Measurements from ENCODE around the gene ZNF614. TPM values are rescaled to one million over a fixed set of nuclear protein-coding genes. Genes with fewer than 3 reads are reported as not detected.
"Not testable (repeated sequence)": the region's sequence is repeated elsewhere in the genome, so short reads cannot be mapped to it uniquely, and the experiment has no call there.

The ZNF614 gene
- polyA plus RNA-seq, 1 donor from 2014 or later: 5.0 TPM

DNA sequence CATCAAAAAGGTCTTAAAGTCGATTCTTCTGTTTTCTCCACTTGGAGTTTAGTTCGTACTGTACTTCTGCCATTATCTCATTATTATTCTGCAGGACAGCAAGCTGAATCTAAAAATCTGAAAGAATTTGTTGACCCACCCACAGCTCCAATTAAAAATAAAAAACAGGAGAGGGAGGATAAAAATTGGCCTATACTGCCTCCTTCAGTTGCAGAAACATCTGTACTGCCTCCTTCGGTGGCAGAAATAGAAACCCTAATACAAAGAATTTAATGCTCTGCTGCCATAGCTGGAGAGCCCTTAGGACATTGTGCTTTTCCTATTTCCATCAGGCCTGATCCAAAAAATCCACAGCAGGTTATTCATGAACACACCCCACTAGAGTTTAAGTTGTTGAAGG lies 51.3 kb downstream of the ZNF614 start:
- Mint-ChIP-seq H3K4me3 (no peak overlapping the region), H3K27me3 (no peaks in the 10 kb centered on the region), H3K27ac (no peak overlapping the region), H3K9me3 (peaks cover 10 to 53% (median 41%) of the 10 kb centered on the region in 3 donors), H3K36me3 (peaks cover 50% of the 10 kb centered on the region), H3K4me1 (peaks cover 0 to 3% (median 0%) of the 10 kb centered on the region in 3 donors)

DNA sequence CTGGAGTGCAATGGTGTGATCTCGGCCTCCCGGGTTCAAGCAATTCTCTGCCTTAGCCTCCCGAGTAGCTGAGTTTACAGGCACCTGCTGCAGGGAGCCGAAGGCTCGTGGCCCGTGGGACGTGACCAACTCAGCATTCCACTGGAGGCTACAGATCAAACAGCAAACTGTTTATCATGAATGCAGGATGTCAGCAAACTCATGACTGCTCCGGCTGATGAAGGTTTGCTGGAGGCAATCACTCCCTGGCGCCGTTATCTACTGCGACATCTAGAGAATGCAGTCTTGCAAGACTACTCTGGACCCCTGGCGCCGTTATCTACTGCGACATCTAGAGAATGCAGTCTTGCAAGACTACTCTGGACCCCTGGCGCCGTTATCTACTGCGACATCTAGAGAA lies 52.4 kb downstream of the ZNF614 start:
- not testable (repeated sequence) for H3K4me3 Mint-ChIP-seq, H3K27me3 Mint-ChIP-seq, H3K4me1 Mint-ChIP-seq, H3K27ac Mint-ChIP-seq
- H3K36me3 Mint-ChIP-seq: peaks cover 51% of the 10 kb centered on the region
- H3K9me3 Mint-ChIP-seq: peaks cover 11 to 54% (median 46%) of the 10 kb centered on the region in 3 donors

DNA sequence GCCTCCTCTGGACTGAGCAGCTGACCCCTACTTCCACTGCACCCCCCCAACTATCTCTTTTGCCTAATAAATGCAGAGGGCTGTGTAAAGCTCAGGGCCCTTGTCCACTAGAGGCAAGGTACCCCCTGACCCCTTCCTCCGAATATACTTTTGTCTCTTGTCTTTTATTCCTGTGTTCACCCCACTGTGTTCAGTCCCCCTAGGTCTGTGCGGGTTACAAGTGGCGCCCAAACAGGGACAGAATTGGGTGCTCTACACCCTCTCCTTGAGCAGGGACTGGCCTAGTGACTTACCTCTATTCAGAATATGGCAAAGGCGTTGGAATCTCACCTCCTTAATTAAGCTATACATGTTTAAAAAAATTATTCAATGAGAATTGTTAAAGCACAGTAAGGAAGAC lies 56.6 kb downstream of the ZNF614 start:
- Mint-ChIP-seq H3K4me1 (no peaks in the 10 kb centered on the region), H3K9me3 (peaks cover 15 to 56% (median 37%) of the 10 kb centered on the region in 3 donors), H3K27me3 (no peaks in the 10 kb centered on the region), H3K27ac (peak overlapping the region in 1 of 3 donors; percentile 47), H3K36me3 (peaks cover 58% of the 10 kb centered on the region), H3K4me3 (peak overlapping the region in 1 of 4 donors; percentile 54)

DNA sequence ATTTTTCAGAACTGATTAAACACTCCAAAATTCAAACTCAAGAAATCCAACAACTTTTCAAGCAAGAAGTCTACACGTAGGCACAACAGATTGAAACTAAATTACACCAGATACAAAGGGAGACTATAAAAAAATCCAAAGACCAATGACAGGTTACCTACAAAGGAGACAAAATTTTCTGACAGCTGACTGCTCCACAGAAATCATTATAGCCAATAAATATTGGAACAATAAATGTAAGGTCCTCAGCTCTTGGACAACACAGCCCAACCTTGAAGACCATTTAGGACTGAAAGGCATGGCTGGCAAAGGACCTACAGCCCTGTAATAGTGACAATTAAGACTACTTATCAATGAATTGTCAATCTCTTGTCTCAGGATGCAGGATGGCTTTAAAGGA lies 57.5 kb downstream of the ZNF614 start:
- H3K9me3 Mint-ChIP-seq: peaks cover 15 to 55% (median 35%) of the 10 kb centered on the region in 3 donors
- peaks cover 57% of the 10 kb centered on the region for H3K36me3 Mint-ChIP-seq
- H3K4me1 Mint-ChIP-seq: no peaks in the 10 kb centered on the region
- no peaks in the 10 kb centered on the region for H3K27me3 Mint-ChIP-seq
- no peak overlapping the region for H3K4me3 Mint-ChIP-seq
- no peak overlapping the region for H3K27ac Mint-ChIP-seq

DNA sequence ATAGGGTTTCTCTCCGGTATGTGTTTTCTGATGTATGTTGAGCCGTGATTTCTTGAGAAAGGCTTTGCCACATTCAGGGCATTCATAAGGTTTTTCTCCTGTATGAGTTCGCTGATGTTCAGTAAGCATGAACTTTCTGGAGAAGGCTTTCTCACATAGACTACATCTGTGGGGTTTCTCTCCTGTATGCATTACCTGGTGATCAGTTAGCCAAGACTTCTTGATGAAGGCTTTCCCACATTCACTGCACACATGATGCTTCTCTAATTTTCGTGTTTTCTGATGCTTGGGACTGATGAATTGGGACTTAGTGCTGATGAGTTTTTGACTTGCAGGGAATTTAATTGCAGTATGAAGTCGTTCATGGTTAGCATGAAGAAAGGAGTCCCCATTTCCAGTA lies 62.6 kb downstream of the ZNF614 start:
- H3K4me1 Mint-ChIP-seq: peaks cover 0 to 2% (median 0%) of the 10 kb centered on the region in 3 donors
- peaks cover 23 to 59% (median 58%) of the 10 kb centered on the region in 3 donors for H3K9me3 Mint-ChIP-seq
- no peaks in the 10 kb centered on the region for H3K27me3 Mint-ChIP-seq
- no peak overlapping the region for H3K27ac Mint-ChIP-seq
- H3K4me3 Mint-ChIP-seq: peak overlapping the region in 1 of 4 donors; percentile 22
- H3K36me3 Mint-ChIP-seq: peaks cover 37% of the 10 kb centered on the region

Other genes starting within 250 kb of the ZNF614 start
- not detected for gene FPR3, start 233.2 kb downstream of the ZNF614 start, polyA plus RNA-seq
- 4.4 TPM for gene ZNF577, start 140.4 kb downstream of the ZNF614 start, polyA plus RNA-seq
- gene ZNF649, start 123.4 kb downstream of the ZNF614 start, polyA plus RNA-seq: 9.8 TPM
- gene ZNF613, start 100.9 kb downstream of the ZNF614 start, polyA plus RNA-seq: 4.6 TPM
- 18.9 TPM for gene ZNF350, start 41.5 kb downstream of the ZNF614 start, polyA plus RNA-seq
- 8.4 TPM for gene ZNF615, start 20.2 kb downstream of the ZNF614 start, polyA plus RNA-seq
- gene ZNF432, start 20.5 kb upstream of the ZNF614 start, polyA plus RNA-seq: 4.4 TPM
- 4.5 TPM for gene ZNF841, start 67.4 kb upstream of the ZNF614 start, polyA plus RNA-seq
- gene ZNF616, start 111.6 kb upstream of the ZNF614 start, polyA plus RNA-seq: 5.8 TPM
- gene ZNF836, start 143.2 kb upstream of the ZNF614 start, polyA plus RNA-seq: 14.0 TPM
- 204 TPM for gene PPP2R1A, start 161.7 kb upstream of the ZNF614 start, polyA plus RNA-seq
- 54.8 TPM for gene ZNF766, start 241.2 kb upstream of the ZNF614 start, polyA plus RNA-seq

All from IgD-negative memory B cell (primary cell).